Stimulated activated naive CD8-positive, alpha-beta T cell treated with anti-CD3 and anti-CD28 coated beads, Interleukin-15, Interleukin-2, amounts not matched to agents 100 U/mL and 50 U/mL, for 24 hours (primary cell): ENCODE data around the gene GSX2.
"Not testable (repeated sequence)": the region's sequence is repeated elsewhere in the genome, so short reads cannot be mapped to it uniquely, and the experiment has no call there.

Source experiments
- ATAC-seq: fragments of 150-1000 bp; cut with Tn5 transposase; one replicate; pipeline ENCODE4 v1.10.0; 2021
- DNase-seq: peaks from one replicate; pipeline ENCODE4 v3.0.0; 2021

The GSX2 gene

DNA sequence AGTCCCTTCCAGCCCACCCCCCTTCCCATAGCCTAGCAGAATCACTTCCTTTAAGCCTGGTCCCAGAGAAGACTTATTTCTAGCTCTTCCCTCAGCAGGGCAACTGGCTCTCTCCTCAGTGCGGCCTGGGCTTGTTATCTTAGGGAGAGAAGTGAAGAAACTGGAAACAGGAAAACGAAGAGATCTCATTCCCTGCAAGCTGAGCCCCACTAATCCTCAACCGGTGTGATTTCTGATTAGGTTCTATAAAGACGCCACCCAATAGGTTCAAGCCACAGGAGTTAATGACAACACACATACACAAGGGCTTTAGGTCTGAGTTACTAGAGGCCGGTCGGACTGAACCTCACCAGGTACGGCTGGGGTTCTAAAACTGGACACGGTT lies 3.2 kb downstream of the GSX2 start:
- no peak for DNase-seq

GRCh38 chr4:54104907-54105306 lies 4.9 kb downstream of the GSX2 start:
- DNase-seq (no peak), ATAC-seq (no peak)

More for the DNA sequence above, 3.2 kb downstream of the GSX2 start:
- ATAC-seq = no peak

GRCh38 chr4:54107951-54108748 lies 8.2 kb downstream of the GSX2 start:
- ATAC-seq = no peak
- no peak for DNase-seq

GRCh38 chr4:54109241-54110018 lies 9.5 kb downstream of the GSX2 start:
- DNase-seq = no peak
- no peak for ATAC-seq

DNA sequence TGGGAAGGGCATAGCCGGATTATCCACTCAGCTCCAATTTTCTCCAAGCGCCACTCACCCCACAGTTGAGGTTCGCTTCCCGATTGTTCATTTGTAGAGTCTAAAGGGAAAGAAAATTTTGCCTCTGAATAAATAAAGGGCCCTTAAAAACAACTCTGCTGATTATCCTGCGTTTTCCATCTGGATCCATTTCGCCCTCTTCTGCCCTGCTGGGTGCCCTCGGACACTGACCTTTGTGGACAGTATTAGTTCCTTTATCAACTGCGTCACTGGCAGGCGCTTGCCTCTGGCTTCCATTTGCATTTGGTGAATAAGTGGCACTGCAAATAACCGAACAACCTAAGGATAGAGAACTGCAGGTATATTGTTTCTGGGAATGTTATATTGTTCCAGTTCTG lies 10.1 kb downstream of the GSX2 start:
- ATAC-seq (no peak), DNase-seq (no peak)

DNA sequence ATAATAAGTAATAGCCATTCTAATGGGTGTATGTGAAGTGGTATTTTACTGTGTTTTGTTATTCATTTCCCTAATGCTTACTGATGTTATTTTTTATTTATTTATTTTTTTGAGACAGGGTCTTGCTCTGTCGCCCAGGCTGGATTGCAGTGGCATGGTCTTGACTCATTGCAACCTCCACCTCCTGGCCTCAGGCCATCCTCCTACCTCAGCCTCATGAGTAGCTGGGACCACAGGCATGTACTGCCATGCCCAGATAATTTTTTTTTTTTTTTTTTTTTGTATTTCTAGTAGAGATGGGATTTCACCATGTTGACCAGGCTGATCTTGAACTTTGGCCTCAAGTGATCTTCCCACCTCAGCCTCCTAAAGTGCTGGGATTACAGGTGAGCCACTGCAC lies 13.2 kb downstream of the GSX2 start:
- DNase-seq, ATAC-seq: not testable (repeated sequence)

GRCh38 chr4:54116246-54116645 lies 16.3 kb downstream of the GSX2 start:
- ATAC-seq, DNase-seq: not testable (repeated sequence)

DNA sequence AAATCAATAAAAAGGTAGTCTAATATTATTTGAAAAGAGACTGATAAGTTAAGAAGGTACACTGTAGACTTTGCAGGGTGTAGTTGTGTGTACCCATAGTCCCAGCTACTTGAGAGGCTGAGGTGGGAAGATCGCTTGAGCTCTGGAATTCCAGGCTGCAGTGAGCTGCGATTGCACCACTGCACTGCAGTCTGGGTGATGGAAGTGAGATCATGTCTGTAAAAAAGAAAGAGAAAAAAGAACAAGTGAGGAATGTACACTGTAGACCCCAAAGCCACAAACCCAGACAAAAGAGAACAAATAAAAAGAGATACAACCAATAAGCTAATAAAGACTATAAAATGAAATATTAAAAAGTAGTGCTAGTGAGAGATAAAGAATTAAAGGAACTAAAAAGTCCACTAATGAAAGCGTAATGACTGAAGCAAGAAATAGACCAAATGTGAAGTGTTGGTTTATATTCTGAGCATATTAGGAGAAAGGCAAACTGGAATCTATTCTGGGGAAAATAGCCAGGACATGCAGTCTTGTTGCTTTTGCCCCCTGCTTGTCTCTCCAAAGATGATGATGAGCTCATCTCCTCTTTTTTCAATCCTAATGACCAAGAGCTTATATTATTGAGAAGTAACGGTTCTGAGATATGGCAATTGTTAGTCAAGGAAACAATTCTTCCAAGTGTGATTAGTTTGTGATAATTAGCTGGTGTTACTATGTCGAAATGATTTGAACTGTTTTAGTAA lies 19.1 kb downstream of the GSX2 start:
- DNase-seq (no peak), ATAC-seq (no peak)

GRCh38 chr4:54120518-54120917 lies 20.6 kb downstream of the GSX2 start:
- DNase-seq (no peak), ATAC-seq (no peak)

GRCh38 chr4:54127660-54128059 lies 27.7 kb downstream of the GSX2 start:
- DNase-seq (no peak), ATAC-seq (no peak)

DNA sequence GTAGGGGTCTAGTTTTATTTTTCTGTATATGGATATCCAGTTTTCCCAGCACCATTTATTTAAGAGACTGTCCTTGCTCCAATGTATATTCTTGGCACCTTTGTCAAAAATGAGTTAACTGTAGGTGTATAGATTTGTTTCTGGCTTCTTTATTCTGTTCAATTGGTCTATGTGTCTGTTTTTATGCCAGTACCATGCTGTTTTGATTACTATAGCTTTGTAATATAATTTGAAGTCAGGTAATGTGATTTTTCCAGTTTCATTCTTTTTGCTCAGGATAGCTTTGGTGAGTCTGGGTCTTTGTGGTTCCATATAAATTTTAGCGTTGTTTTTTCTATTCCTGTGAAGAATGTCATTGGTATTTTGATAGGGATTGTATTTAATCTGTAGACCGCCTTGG lies 28.7 kb downstream of the GSX2 start:
- DNase-seq, ATAC-seq: not testable (repeated sequence)

DNA sequence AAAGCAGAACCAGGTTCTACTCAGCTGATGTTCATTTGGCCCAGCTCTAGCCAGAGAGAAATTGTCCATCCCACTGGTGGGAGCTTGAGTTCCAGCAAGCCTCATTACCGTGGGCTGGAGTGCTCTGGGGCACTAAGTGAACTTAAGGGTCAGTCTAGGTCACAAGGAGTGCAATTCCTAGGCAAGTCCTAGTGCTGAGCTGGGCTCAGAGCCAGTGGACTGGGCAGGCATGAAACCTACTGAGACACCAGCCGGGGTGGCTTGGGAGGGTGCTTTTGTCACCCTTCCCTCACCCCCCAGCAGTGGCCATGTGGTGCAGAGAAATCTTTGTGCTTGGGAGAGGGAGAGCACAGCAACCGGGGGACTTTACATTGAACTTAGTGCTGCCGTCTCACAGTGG lies 39.4 kb downstream of the GSX2 start:
- DNase-seq (no peak), ATAC-seq (no peak)

- ATAC-seq = no peak
- no peak for DNase-seq
Observed at GRCh38 chr4:54140287-54140686, 40.3 kb downstream of the GSX2 start.

- DNase-seq (no peak), ATAC-seq (no peak)
Observed at GRCh38 chr4:54144199-54144598, 44.2 kb downstream of the GSX2 start.

GRCh38 chr4:54144661-54145171 lies 44.8 kb downstream of the GSX2 start:
- ATAC-seq (peak; percentile 61), DNase-seq (no peak)

DNA sequence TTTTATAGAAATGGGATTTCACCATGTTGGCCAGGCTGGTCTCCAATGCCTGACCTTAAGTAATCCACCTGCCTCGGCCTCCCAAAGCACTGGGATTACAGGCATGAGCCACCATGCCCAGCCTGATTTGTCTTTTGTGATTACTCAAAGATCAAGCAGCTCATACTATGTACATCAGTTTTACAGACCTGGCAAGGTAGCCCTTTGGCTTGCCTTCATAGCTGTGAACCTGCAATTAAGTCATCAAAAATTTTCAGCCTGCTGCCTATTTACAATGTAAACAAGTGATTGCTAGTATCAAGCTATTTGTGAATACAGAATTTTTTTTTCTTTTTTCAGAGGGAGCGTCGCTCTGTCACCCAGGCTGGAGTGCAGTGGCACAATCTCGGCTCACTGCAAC lies 46.2 kb downstream of the GSX2 start:
- DNase-seq = no peak
- ATAC-seq = no peak

DNA sequence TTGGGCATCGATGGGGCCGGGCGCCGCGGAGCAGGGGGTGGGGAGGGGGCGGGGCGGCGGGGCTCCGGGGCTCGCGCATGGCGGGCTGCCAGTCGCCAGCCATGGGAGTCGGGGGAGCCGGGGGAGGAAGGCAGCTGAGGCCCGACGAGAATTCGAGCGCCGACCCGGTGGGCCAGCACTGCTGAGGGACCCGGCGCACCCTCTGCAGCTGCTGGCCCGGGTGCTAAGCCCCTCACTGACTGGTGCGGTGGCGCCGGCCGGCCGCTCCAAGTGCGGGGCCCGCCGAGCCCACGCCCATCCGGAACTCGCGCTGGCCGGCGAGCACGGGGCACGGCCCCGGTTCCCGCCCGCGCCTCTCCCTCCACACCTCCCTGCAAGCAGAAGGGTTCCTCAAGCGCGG lies 49.4 kb downstream of the GSX2 start:
- ATAC-seq = no peak

More for the DNA sequence above, 49.4 kb downstream of the GSX2 start:
- DNase-seq = no peak
